DND-41 (cell line): ENCODE results near the gene XBP1.

ENCODE experiments used
- CTCF ChIP-seq: IDR thresholded peaks from 2 replicates; pipeline ENCODE4 v1.5.1; 2012; ENCODE audit warnings: borderline replicate concordance, low read length, moderate library complexity, mild to moderate bottlenecking; ENCODE audit not compliant: poor library complexity, severe bottlenecking; ENCODE audit errors: extremely low read depth
- EZH2 ChIP-seq: IDR thresholded peaks from 3 replicates; pipeline ENCODE4 v1.6.1; 2012; ENCODE audit warnings: borderline replicate concordance, low read depth, mild to moderate bottlenecking, moderate library complexity, low read length, inconsistent platforms; ENCODE audit not compliant: severe bottlenecking

DNA sequence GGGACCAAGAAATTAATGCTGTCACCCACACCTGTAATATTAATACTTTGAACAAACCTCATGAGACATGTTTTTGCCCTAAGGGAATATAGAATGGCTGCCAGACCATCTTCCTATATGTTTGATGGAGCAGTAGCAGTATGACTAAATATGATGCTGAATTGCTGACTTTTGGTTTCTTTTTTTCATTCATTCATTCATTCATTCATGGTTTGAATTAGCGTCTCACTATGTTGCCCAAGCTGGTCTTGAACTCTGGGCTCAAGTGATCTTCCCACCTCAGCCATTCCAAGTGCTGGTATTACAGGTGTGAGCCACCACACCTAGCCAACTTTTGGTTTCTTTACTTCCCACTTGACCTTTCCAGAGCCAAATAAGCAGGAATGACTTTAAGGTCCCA, 20.1 kb downstream of the XBP1 start:
- TF ChIP-seq CTCF (no peak), EZH2 (no peak)
